ENCODE measurements around the gene ASPG.

ASPG gene

DNA sequence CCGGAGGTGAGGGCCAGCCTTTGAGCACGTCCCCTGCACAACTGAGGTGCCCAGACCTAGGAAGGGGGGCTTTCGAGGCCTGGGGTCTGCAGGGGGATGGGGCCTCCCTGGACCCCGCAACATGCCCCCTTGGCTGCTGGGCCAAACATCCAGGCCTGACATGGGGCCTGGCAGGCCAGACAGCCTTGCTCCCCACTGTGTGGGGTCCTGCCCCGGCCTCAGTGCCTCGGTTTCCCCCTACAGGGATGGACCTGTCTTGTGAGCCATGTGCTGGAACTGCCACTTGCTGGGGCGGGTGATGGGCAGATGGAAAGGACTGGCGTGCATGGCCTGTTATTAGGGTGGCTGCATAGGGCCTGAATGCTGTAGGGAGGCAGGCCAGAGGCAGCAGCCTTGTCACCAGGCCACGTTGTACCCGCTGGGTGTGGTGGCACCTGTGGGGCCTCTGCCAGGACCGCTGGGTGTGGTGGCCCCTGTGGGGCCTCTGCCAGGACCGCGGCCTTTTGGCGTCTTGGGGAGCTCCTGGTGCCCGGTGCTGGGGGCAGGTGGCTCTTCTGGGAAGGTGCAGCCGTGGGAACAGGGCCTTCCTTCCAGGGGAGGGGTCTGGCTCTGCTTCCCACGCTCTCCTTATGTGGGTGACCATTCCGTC lies 20.4 kb downstream of the ASPG start:
- no peak overlapping the region for H3K4me3 ChIP-seq (ENCODE audit: low read depth, low read length)
- TF ChIP-seq, protein P1, sequence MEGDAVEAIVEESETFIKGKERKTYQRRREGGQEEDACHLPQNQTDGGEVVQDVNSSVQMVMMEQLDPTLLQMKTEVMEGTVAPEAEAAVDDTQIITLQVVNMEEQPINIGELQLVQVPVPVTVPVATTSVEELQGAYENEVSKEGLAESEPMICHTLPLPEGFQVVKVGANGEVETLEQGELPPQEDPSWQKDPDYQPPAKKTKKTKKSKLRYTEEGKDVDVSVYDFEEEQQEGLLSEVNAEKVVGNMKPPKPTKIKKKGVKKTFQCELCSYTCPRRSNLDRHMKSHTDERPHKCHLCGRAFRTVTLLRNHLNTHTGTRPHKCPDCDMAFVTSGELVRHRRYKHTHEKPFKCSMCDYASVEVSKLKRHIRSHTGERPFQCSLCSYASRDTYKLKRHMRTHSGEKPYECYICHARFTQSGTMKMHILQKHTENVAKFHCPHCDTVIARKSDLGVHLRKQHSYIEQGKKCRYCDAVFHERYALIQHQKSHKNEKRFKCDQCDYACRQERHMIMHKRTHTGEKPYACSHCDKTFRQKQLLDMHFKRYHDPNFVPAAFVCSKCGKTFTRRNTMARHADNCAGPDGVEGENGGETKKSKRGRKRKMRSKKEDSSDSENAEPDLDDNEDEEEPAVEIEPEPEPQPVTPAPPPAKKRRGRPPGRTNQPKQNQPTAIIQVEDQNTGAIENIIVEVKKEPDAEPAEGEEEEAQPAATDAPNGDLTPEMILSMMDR (conservative IDR thresholded peaks at IDR 0.05; ENCODE audit: low read depth, low read length), result no peak
- DNase-seq (ENCODE audit: low read depth), result no peak

DNA sequence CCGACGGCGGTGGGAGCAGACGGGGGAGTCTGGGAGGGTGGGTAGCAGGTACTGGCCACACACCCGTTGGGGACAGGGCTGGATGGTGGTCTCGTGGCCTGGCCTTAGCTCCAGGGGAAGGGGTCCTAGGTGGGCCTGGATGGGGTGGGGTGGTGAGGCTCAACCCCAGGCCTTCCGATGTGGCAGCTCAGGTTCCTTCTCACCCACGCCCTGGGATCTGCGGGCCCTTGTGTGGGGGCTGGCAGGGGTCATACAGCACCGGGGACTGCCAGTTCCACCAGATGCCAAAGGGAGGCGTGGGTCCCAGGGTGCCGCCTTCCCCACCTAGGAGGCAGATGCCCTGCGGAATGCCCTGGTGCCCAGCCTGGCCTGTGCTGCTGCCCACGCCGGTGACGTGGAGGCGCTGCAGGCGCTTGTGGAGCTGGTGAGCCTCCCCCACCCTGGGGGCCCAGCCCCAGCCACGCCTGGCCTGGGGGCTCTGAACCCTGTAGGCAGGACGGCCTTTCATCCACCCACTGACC lies 21.0 kb downstream of the ASPG start:
- no peak for DNase-seq (ENCODE audit: low read depth)
- TF ChIP-seq, protein P1 (conservative IDR thresholded peaks at IDR 0.05; ENCODE audit: low read depth, low read length), result no peak
- no peak overlapping the region for H3K4me3 ChIP-seq (ENCODE audit: low read depth, low read length)

DNA sequence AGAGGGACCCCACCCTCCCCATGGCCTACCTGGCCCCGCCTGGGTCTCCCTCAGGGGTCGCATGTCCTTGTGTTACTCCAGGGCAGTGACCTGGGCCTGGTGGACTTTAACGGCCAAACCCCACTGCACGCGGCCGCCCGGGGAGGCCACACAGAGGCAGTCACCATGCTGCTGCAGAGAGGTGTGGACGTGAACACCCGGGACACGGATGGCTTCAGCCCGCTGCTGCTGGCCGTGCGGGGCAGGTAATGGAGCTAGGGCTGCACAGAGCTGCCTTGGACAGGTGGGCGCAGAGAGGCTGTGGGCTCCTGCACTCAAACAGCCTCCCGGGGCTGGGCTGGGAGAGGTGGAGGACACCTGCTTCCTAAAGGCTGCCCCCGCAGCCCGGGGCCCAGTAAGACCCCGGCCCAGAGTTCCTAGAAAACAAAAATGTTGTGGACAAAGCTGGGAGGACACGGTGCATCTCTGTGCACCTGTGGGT lies 21.6 kb downstream of the ASPG start:
- TF ChIP-seq, protein P1 (conservative IDR thresholded peaks at IDR 0.05; ENCODE audit: low read depth, low read length), result no peak
- no peak overlapping the region for H3K4me3 ChIP-seq (ENCODE audit: low read depth, low read length)
- no peak for DNase-seq (ENCODE audit: low read depth)

DNA sequence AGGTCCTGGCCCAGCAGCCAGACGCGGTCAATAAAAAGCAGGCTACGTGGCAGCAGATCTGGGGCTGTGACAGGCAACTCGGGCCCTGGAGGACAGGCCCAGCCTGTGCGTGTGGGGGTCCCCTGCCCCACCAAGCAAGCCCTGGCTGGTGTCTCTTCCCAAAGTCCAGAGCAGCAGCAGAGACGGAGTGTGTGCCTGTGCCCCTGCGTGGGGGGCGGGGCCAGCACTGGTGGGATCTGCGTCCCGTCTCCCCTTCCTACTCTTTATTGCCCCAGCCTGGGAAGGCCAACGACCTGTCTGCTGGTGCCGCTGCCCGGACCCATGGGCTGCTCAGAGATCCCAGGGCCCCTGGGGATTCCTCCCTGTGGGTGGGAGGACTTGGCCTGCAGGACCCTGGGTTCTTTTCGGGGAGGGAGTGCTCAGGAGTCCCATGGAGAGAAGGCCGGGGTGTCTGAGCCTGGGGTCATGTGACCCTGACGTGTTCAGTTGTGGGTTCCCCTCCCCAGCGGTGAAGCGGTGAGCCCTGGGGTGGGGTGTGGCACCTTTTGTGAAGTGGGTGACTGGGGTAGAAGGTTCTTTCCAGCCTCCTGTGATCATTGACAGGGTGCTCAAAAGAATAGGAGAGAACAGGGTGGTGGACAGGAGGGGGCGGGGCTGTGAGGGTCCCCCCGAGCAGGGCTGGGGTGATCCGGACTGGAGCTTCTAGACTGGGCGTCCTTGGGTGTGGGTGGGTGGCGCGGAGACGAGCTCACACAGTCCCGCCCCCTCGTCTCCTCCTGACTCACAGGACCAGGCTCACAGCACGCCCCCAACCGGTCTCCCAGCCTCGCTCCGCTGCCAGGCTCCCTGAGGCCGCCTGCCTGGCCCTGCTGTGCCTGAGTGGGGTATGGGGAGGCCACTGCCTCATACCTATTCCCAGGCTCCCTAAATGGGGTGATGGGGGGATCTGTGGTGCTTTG lies 22.4 kb downstream of the ASPG start:
- DNase-seq (ENCODE audit: low read depth), result no peak
- H3K4me3 ChIP-seq (ENCODE audit: low read depth, low read length), result no peak overlapping the region
- TF ChIP-seq, protein P1 (conservative IDR thresholded peaks at IDR 0.05; ENCODE audit: low read depth, low read length), result no peak

DNA sequence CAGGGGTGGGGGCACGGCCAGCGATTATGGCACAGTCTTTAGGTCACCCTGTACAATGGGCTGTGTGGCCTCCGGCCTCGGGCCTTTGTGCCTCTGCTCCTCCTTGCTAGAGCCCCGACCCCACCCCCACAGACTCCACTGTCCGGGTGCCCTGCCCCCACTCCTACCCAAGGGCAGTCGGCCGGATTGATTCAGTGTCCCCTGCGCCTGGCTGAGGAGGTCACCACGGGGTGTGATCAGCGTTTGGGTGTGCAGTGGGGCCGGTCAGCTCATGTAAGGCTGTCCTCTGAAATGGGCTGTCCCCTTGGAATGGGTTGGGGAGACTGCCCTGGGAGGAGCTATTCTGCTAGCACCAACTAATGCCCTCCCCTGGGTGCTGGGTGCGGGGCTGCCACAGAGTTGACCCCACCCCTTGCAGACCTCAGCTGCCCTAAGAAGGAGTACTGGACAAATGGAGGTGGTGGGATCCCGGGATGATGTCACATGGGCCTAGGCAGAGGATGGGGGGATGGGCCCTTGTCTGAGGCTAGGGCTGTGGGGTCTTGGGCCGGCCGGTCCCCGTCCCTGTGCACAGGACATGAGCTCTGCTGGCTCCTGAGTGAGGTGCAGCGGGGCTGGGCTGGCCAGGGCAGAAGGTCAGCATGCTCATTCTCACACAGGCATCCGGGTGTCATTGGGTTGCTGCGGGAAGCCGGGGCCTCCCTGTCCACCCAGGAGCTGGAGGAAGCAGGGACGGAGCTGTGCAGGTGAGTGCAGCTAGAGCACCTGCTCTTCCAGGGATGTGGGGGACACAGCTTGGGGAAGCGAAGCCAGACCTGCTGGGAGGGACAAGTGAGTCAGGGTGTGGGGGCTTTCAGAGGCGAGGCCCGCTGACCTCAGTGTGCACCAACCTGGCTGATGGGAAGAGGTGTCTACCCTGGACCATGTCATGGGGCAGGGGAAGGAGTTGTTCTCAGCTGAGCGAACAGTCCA lies 23.4 kb downstream of the ASPG start:
- DNase-seq (ENCODE audit: low read depth), result no peak
- H3K4me3 ChIP-seq (ENCODE audit: low read depth, low read length), result no peak overlapping the region
- TF ChIP-seq, protein P1 (conservative IDR thresholded peaks at IDR 0.05; ENCODE audit: low read depth, low read length), result no peak

DNA sequence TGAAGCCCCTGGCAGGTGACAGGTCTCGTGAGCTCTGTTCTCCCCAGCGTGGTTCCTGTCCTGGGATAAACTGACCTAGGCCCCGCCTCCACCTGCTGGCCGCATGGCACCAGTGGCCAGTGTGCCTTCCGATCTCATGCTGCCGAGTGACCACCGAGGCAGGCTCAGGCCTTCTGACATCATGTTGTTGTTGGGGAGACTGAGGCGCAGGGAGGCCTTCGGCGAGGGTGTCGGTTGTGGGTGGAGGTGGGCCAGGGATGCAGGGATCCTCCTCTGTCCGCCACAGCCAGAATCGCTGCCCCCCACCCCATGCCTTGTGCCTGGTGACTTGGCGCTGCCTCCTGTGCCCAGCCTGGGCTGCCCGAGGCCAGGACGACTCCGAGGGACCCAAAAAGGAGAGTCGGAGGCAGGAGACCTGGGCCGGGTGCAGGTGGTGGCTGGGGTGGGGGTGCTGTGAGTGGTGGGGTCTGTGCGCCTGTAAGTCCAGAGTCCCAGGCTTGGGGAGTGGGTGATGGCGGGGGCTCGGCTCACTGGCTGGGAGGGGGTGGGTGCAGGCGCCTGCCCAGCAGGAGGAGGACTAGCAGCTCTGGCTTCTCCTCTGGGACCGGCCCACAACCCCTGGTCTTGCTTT lies 24.3 kb downstream of the ASPG start:
- TF ChIP-seq, protein P1 (conservative IDR thresholded peaks at IDR 0.05; ENCODE audit: low read depth, low read length), result no peak
- no peak overlapping the region for H3K4me3 ChIP-seq (ENCODE audit: low read depth, low read length)
- DNase-seq (ENCODE audit: low read depth), result no peak

Data from choroid plexus epithelial cell (primary cell).